ENCODE results near the gene ITGA1.

DNA sequence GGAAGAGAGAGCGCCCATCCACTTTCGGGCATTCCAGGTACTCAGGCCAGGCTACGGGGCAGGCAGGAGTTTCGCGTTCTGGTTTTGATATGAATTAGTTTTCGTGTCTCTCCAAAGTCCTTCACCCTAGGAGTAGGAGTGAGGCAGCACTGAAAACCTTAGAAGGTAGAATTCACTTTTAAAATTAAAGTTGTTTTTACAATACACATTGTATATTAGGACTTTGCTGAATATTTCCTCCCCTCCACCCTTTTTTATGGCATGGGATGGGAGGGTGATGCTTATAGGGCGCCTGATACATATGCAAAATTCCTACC, 747 bp downstream of the ITGA1 start:
- no peak for TF ChIP-seq POLR2A (IDR thresholded peaks at IDR 0.05; ENCODE audit: low read length)
- no peak for TF ChIP-seq GATA1 (IDR thresholded peaks at IDR 0.05; ENCODE audit: low read depth, low read length)
